ENCODE results near the gene P2RY1. TPM values are rescaled to one million over a fixed set of nuclear protein-coding genes. Genes with fewer than 3 reads are reported as not detected.

Gene P2RY1
- total and polyA plus RNA-seq, 5 donors from 2014 or later: 0.08 to 0.57 (median 0.11) TPM; not detected in 1

- H3K9me3 ChIP-seq (ENCODE audit: control insufficient read depth in 2 of 2, low read length in 2 of 2): no peaks in the 10 kb centered on the region
- H3K4me1 Mint-ChIP-seq: no peaks in the 10 kb centered on the region
- no peak overlapping the region for H3K4me3 ChIP-seq (ENCODE audit: low read depth, low read length)
- H3K27me3 ChIP-seq (ENCODE audit: control insufficient read depth, insufficient read depth, low read length): no peaks in the 10 kb centered on the region
- no peaks in the 10 kb centered on the region for H3K36me3 ChIP-seq (ENCODE audit: control insufficient read depth, insufficient read depth, low read length)
- no peaks in the 10 kb centered on the region for H3K36me3 Mint-ChIP-seq
- no peaks in the 10 kb centered on the region for H3K4me1 ChIP-seq (ENCODE audit: control insufficient read depth, insufficient read depth, low read length, poor library complexity, severe bottlenecking)
- peaks cover 0 to 2% (median 0%) of the 10 kb centered on the region in 7 donors for H3K9me3 Mint-ChIP-seq
- ATAC-seq (ENCODE audit: low read depth in 2 of 2) (no peak), DNase-seq (no peak)
- H3K27ac ChIP-seq (ENCODE audit: insufficient read depth, low read length, poor library complexity, severe bottlenecking): no peak overlapping the region
- H3K27me3 Mint-ChIP-seq: no peaks in the 10 kb centered on the region
- H3K4me3 Mint-ChIP-seq: no peak overlapping the region
- no peak overlapping the region for H3K27ac Mint-ChIP-seq
Observed at GRCh38 chr3:152817400-152817799, 17.5 kb upstream of the P2RY1 start.

GRCh38 chr3:152818027-152818426 lies 16.9 kb upstream of the P2RY1 start:
- Mint-ChIP-seq H3K4me3 (no peak overlapping the region), H3K4me1 (no peaks in the 10 kb centered on the region), H3K36me3 (no peaks in the 10 kb centered on the region), H3K27me3 (no peaks in the 10 kb centered on the region), H3K9me3 (peaks cover 0 to 2% (median 0%) of the 10 kb centered on the region in 7 donors), H3K27ac (no peak overlapping the region)
- DNase-seq (no peak), ATAC-seq (ENCODE audit: low read depth in 2 of 2) (no peak)
- H3K27me3 ChIP-seq (ENCODE audit: control insufficient read depth, insufficient read depth, low read length): no peaks in the 10 kb centered on the region
- no peaks in the 10 kb centered on the region for H3K36me3 ChIP-seq (ENCODE audit: control insufficient read depth, insufficient read depth, low read length)
- no peaks in the 10 kb centered on the region for H3K4me1 ChIP-seq (ENCODE audit: control insufficient read depth, insufficient read depth, low read length, poor library complexity, severe bottlenecking)
- H3K4me3 ChIP-seq (ENCODE audit: low read depth, low read length): no peak overlapping the region
- no peaks in the 10 kb centered on the region for H3K9me3 ChIP-seq (ENCODE audit: control insufficient read depth in 2 of 2, low read length in 2 of 2)
- H3K27ac ChIP-seq (ENCODE audit: insufficient read depth, low read length, poor library complexity, severe bottlenecking): no peak overlapping the region

GRCh38 chr3:152823173-152823572 lies 11.8 kb upstream of the P2RY1 start:
- H3K27me3 Mint-ChIP-seq: no peaks in the 10 kb centered on the region
- no peak for DNase-seq
- Histone ChIP-seq H3K27ac (ENCODE audit: insufficient read depth, low read length, poor library complexity, severe bottlenecking) (no peak overlapping the region), H3K27me3 (ENCODE audit: control insufficient read depth, insufficient read depth, low read length) (no peaks in the 10 kb centered on the region), H3K36me3 (ENCODE audit: control insufficient read depth, insufficient read depth, low read length) (no peaks in the 10 kb centered on the region), H3K9me3 (ENCODE audit: control insufficient read depth in 2 of 2, low read length in 2 of 2) (no peaks in the 10 kb centered on the region), H3K4me1 (ENCODE audit: control insufficient read depth, insufficient read depth, low read length, poor library complexity, severe bottlenecking) (no peaks in the 10 kb centered on the region), H3K4me3 (ENCODE audit: low read depth, low read length) (no peak overlapping the region)
- no peak for ATAC-seq (ENCODE audit: low read depth in 2 of 2)
- H3K27ac Mint-ChIP-seq: no peak overlapping the region
- peaks cover 0 to 1% (median 0%) of the 10 kb centered on the region in 7 donors for H3K9me3 Mint-ChIP-seq
- no peaks in the 10 kb centered on the region for H3K36me3 Mint-ChIP-seq
- no peaks in the 10 kb centered on the region for H3K4me1 Mint-ChIP-seq
- H3K4me3 Mint-ChIP-seq: no peak overlapping the region

GRCh38 chr3:152823781-152824180 lies 11.2 kb upstream of the P2RY1 start:
- Mint-ChIP-seq H3K36me3 (no peaks in the 10 kb centered on the region), H3K4me3 (no peak overlapping the region), H3K27me3 (no peaks in the 10 kb centered on the region), H3K4me1 (no peaks in the 10 kb centered on the region), H3K9me3 (peaks cover 0 to 1% (median 0%) of the 10 kb centered on the region in 7 donors), H3K27ac (no peak overlapping the region)
- Histone ChIP-seq H3K9me3 (ENCODE audit: control insufficient read depth in 2 of 2, low read length in 2 of 2) (no peaks in the 10 kb centered on the region), H3K4me3 (ENCODE audit: low read depth, low read length) (no peak overlapping the region), H3K36me3 (ENCODE audit: control insufficient read depth, insufficient read depth, low read length) (no peaks in the 10 kb centered on the region), H3K27ac (ENCODE audit: insufficient read depth, low read length, poor library complexity, severe bottlenecking) (no peak overlapping the region), H3K27me3 (ENCODE audit: control insufficient read depth, insufficient read depth, low read length) (no peaks in the 10 kb centered on the region), H3K4me1 (ENCODE audit: control insufficient read depth, insufficient read depth, low read length, poor library complexity, severe bottlenecking) (no peaks in the 10 kb centered on the region)
- ATAC-seq (ENCODE audit: low read depth in 2 of 2): no peak
- no peak for DNase-seq

- Mint-ChIP-seq H3K4me3 (no peak overlapping the region), H3K27ac (no peak overlapping the region), H3K36me3 (no peaks in the 10 kb centered on the region), H3K9me3 (peaks cover 0 to 1% (median 0%) of the 10 kb centered on the region in 7 donors), H3K4me1 (no peaks in the 10 kb centered on the region), H3K27me3 (no peaks in the 10 kb centered on the region)
- no peaks in the 10 kb centered on the region for H3K27me3 ChIP-seq (ENCODE audit: control insufficient read depth, insufficient read depth, low read length)
- no peak overlapping the region for H3K4me3 ChIP-seq (ENCODE audit: low read depth, low read length)
- H3K36me3 ChIP-seq (ENCODE audit: control insufficient read depth, insufficient read depth, low read length): no peaks in the 10 kb centered on the region
- ATAC-seq (ENCODE audit: low read depth in 2 of 2): no peak
- H3K27ac ChIP-seq (ENCODE audit: insufficient read depth, low read length, poor library complexity, severe bottlenecking): no peak overlapping the region
- no peak for DNase-seq
- no peaks in the 10 kb centered on the region for H3K4me1 ChIP-seq (ENCODE audit: control insufficient read depth, insufficient read depth, low read length, poor library complexity, severe bottlenecking)
- no peaks in the 10 kb centered on the region for H3K9me3 ChIP-seq (ENCODE audit: control insufficient read depth in 2 of 2, low read length in 2 of 2)
Observed at GRCh38 chr3:152825566-152825965, 9.4 kb upstream of the P2RY1 start.

- Histone ChIP-seq H3K4me1 (ENCODE audit: control insufficient read depth, insufficient read depth, low read length, poor library complexity, severe bottlenecking) (no peaks in the 10 kb centered on the region), H3K9me3 (ENCODE audit: control insufficient read depth in 2 of 2, low read length in 2 of 2) (no peaks in the 10 kb centered on the region), H3K27me3 (ENCODE audit: control insufficient read depth, insufficient read depth, low read length) (no peaks in the 10 kb centered on the region), H3K27ac (ENCODE audit: insufficient read depth, low read length, poor library complexity, severe bottlenecking) (no peak overlapping the region), H3K4me3 (ENCODE audit: low read depth, low read length) (no peak overlapping the region), H3K36me3 (ENCODE audit: control insufficient read depth, insufficient read depth, low read length) (no peaks in the 10 kb centered on the region)
- ATAC-seq (ENCODE audit: low read depth in 2 of 2): no peak
- Mint-ChIP-seq H3K9me3 (peaks cover 0 to 1% (median 0%) of the 10 kb centered on the region in 7 donors), H3K4me1 (no peaks in the 10 kb centered on the region), H3K27ac (no peak overlapping the region), H3K27me3 (no peaks in the 10 kb centered on the region), H3K36me3 (no peaks in the 10 kb centered on the region), H3K4me3 (no peak overlapping the region)
- no peak for DNase-seq
Observed at GRCh38 chr3:152826476-152826875, 8.5 kb upstream of the P2RY1 start.

- no peaks in the 10 kb centered on the region for H3K27me3 Mint-ChIP-seq
- no peak overlapping the region for H3K27ac Mint-ChIP-seq
- no peak overlapping the region for H3K4me3 ChIP-seq (ENCODE audit: low read depth, low read length)
- DNase-seq: no peak
- no peak overlapping the region for H3K27ac ChIP-seq (ENCODE audit: insufficient read depth, low read length, poor library complexity, severe bottlenecking)
- no peak overlapping the region for H3K4me3 Mint-ChIP-seq
- no peaks in the 10 kb centered on the region for H3K36me3 Mint-ChIP-seq
- no peaks in the 10 kb centered on the region for H3K4me1 Mint-ChIP-seq
- H3K36me3 ChIP-seq (ENCODE audit: control insufficient read depth, insufficient read depth, low read length): no peaks in the 10 kb centered on the region
- peaks cover 3% of the 10 kb centered on the region for H3K27me3 ChIP-seq (ENCODE audit: control insufficient read depth, insufficient read depth, low read length)
- H3K9me3 ChIP-seq (ENCODE audit: control insufficient read depth in 2 of 2, low read length in 2 of 2): no peaks in the 10 kb centered on the region
- no peak for ATAC-seq (ENCODE audit: low read depth in 2 of 2)
- H3K4me1 ChIP-seq (ENCODE audit: control insufficient read depth, insufficient read depth, low read length, poor library complexity, severe bottlenecking): no peaks in the 10 kb centered on the region
- H3K9me3 Mint-ChIP-seq: no peaks in the 10 kb centered on the region
Observed at GRCh38 chr3:152827313-152827712, 7.6 kb upstream of the P2RY1 start.

- Mint-ChIP-seq H3K36me3 (no peaks in the 10 kb centered on the region), H3K4me1 (no peaks in the 10 kb centered on the region), H3K27me3 (peaks cover 4% of the 10 kb centered on the region), H3K9me3 (no peaks in the 10 kb centered on the region), H3K4me3 (no peak overlapping the region), H3K27ac (no peak overlapping the region)
- Histone ChIP-seq H3K9me3 (ENCODE audit: control insufficient read depth in 2 of 2, low read length in 2 of 2) (no peaks in the 10 kb centered on the region), H3K36me3 (ENCODE audit: control insufficient read depth, insufficient read depth, low read length) (no peaks in the 10 kb centered on the region), H3K4me3 (ENCODE audit: low read depth, low read length) (no peak overlapping the region), H3K27me3 (ENCODE audit: control insufficient read depth, insufficient read depth, low read length) (peaks cover 3% of the 10 kb centered on the region), H3K4me1 (ENCODE audit: control insufficient read depth, insufficient read depth, low read length, poor library complexity, severe bottlenecking) (no peaks in the 10 kb centered on the region), H3K27ac (ENCODE audit: insufficient read depth, low read length, poor library complexity, severe bottlenecking) (no peak overlapping the region)
- DNase-seq (no peak), ATAC-seq (ENCODE audit: low read depth in 2 of 2) (no peak)
Observed at GRCh38 chr3:152828075-152828840, 6.7 kb upstream of the P2RY1 start.
